GM10248 (cell line): ENCODE data around the gene IL16.
"Not testable (repeated sequence)": the region's sequence is repeated elsewhere in the genome, so short reads cannot be mapped to it uniquely, and the experiment has no call there.

ENCODE experiments used
- CTCF ChIA-PET: fragments of 300-600 bp; sonication (Branson Sonifier 250); formaldehyde crosslinking; extraction: SDS; loops from one replicate; lab custom pipeline; 2021; ENCODE audit warnings: antibody characterized with exemption; lab: Yijun Ruan, JAX
- POLR2A ChIA-PET: fragments of 350-650 bp; sonication (Branson Sonifier 250); formaldehyde crosslinking; extraction: SDS; loops from one replicate; lab custom pipeline; 2020; ENCODE audit warnings: antibody characterized with exemption; lab: Yijun Ruan, JAX
- DNase-seq: peaks from one replicate; pipeline ENCODE4 v3.0.0; 2012; ENCODE audit errors: extremely low spot score
- TF ChIP-seq, protein P1 (sequence below): IDR thresholded peaks from 2 replicates; pipeline ENCODE4 v1.5.1; 2012; ENCODE audit warnings: mild to moderate bottlenecking, low read depth; ENCODE audit errors: extremely low read depth, missing control alignments, control extremely low read depth

Gene IL16

DNA sequence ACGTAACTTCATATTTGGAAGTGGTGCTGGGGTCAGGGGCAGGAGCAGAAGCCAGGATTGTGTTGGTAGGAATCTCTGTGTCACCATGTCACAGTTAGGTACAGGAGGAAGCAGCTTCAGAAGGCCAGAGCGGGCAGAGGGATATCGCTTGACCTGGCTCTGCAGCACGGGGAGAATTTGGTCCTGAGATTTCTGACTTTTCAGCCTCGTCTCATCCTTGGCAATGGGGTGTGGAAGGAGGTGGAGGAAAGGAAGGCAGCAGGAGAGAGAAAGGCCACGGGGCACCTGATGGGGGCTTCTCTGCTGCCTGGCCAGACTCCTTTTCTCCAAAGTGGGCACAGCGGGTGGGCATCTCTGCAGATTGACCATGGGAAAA lies 564 bp downstream of the IL16 start:
- POLR2A ChIA-PET: no interaction called here
- no peak for DNase-seq
- CTCF ChIA-PET: interaction anchor here (0.9 kb wide), 1 partner anchor 9 kb away, joined by 3 read pairs; no protein-coding TSS in a partner anchor
- TF ChIP-seq, protein P1, sequence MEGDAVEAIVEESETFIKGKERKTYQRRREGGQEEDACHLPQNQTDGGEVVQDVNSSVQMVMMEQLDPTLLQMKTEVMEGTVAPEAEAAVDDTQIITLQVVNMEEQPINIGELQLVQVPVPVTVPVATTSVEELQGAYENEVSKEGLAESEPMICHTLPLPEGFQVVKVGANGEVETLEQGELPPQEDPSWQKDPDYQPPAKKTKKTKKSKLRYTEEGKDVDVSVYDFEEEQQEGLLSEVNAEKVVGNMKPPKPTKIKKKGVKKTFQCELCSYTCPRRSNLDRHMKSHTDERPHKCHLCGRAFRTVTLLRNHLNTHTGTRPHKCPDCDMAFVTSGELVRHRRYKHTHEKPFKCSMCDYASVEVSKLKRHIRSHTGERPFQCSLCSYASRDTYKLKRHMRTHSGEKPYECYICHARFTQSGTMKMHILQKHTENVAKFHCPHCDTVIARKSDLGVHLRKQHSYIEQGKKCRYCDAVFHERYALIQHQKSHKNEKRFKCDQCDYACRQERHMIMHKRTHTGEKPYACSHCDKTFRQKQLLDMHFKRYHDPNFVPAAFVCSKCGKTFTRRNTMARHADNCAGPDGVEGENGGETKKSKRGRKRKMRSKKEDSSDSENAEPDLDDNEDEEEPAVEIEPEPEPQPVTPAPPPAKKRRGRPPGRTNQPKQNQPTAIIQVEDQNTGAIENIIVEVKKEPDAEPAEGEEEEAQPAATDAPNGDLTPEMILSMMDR: no peak

DNA sequence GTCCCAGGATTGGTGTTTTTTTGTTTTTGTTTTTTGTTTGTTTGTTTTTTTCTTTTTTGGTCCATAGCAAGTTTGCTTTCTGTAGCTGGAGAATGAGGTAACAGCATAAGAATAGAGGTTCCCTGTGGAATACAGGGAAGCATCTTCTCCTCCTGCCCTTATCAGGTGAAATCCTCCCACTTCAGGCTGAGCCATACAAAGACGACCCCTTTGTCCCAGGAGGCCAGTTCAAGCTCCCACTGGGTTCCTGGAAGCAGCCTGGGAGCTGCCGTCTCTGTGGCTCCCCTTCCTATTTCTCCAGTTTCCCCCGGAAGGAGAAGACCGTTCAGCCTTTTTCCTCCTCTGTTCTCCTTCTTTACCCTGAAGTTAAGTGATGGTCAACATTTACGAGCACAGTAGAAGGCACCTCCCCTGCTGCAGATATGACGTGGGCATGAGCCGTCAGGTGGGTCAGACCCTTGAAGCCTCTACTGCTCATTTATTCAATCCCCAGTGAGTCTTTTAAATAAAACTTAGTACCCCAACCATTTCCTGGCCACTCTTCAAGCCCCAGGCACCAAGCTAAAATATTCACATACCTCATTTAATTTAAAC lies 1.1 kb downstream of the IL16 start:
- no peak for DNase-seq
- TF ChIP-seq, protein P1: no peak
- ChIA-PET CTCF (interaction anchor here (0.9 kb wide), 1 partner anchor 9 kb away, joined by 3 read pairs; no protein-coding TSS in a partner anchor), POLR2A (no interaction called here)

DNA sequence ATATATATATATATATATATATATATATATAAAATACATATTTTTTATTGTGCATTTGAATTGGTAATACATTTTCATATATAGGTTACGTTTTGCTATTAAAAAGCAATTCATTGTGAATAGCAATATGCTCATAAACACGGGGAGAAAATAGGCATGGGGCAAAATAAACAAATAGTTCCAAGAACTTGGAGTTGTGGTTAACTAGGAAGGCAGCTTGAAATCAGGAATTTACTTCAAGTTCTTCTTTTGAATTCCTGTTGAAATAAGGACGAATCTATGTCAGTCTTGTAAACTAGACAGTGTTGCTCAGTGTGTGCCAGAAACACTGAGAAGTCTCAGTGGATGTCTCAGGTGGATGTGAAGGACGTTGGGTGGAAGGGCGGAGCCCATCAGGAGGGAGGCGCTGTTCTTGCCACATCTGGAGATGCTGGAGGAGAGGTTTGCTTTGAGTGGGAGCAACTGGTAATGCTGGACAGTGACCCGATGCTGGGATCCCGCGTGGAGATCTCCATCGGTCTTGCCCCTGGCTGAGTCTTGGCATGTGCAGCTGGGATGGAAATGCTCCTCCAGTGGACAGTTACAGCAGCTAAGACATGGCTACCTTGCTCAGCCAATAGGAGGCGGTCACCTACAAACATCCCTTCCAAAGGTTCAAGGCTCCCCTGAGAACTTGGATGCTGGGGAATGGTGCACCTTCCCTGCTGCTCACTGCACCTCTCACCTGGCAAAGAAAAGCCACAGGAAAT lies 2.5 kb downstream of the IL16 start:
- ChIA-PET POLR2A (no interaction called here), CTCF (no interaction called here)
- no peak for DNase-seq
- TF ChIP-seq, protein P1: no peak

DNA sequence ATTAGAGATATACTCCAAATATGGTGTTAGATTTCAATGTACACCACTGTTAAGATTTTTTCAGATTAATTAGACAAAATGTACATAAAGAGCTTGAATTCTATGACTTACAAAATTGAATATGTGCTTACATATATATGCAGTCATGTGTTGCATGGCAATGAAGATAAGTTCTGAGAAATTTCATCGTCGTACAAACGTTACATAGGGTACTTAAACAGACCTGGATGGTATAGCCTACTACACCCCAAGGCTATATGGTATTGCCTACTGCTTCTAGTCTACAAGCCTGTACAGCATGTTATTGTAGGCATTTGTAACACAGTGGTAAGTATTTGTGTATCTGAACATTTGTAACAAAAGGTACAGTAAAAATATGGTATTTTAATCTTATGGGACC lies 9.3 kb downstream of the IL16 start:
- TF ChIP-seq, protein P1: no peak
- CTCF ChIA-PET: interaction anchor here (1.4 kb wide), 1 partner anchor 60 kb away, joined by 3 read pairs; no protein-coding TSS in a partner anchor
- POLR2A ChIA-PET: no interaction called here

DNA sequence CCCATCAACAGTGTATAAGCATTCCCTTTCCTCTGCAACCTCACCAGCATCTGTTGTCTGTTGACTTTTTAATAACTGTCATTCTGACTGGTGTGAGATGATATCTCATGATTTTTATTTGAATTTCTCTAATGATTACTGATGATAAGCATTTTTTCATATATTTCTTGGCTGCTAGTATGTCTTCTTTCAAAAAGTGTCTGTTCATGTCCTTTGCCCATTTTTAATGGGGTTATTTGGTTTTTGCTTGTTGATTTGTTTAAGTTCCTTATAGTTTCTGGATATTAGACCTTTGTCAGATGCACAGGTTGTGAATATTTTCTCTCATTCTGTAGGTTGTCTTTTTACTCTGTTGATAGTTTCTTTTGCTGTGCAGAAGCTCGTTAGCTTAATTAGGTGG lies 11.3 kb downstream of the IL16 start:
- CTCF ChIA-PET: interaction anchor here (1.1 kb wide), 1 partner anchor 26 kb away, joined by 4 read pairs; no protein-coding TSS in a partner anchor
- DNase-seq, POLR2A ChIA-PET: not testable (repeated sequence)

More for the DNA sequence above, 9.3 kb downstream of the IL16 start:
- no peak for DNase-seq

DNA sequence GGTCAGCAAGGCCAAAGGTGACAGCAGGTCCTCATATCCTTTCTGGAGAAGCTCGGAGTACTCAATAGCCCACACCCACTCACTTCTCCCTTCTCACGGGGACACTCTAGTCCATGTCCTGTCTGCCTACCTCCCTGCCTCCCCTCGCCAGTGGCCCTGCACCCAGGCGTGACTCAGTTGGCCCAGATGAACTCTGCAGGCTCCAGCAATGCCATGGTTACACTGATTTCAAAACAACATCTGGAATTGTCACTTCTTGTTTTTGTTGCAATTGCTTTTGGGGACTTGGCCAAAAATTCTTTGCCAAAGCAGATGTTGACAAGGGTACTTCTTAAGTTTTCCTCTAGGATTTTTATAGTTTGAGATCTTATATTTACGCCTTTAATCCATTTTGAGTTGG lies 13.0 kb downstream of the IL16 start:
- TF ChIP-seq, protein P1: no peak
- no peak for DNase-seq
- ChIA-PET CTCF (interaction anchor here (1.7 kb wide), 1 partner anchor 55 kb away, joined by 3 read pairs; no protein-coding TSS in a partner anchor), POLR2A (no interaction called here)

DNA sequence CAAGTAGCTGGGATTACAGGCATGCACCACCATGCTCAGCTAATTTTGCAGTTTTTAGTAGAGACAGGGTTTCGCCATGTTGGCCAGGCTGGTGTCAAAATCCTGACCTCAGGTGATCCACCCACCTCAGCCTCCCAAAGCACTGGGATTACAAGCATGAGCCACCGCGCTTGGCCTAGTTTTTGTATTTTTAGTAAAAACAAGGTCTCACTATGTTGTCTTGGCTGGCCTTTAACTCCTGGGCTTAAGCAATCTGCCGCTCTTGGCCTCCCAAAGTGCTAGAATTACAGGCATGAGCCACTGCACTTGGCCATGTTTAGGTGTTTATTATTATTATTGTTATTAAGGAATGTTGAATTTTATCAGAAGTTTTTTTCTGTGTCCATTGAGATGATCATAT lies 14.7 kb downstream of the IL16 start:
- TF ChIP-seq, protein P1: no peak
- DNase-seq: no peak
- CTCF ChIA-PET: no interaction called here
- POLR2A ChIA-PET: no interaction called here
